HCEC 1CT (cell line): ENCODE measurements around the gene PTPRN2.
"Not testable (repeated sequence)": the region's sequence is repeated elsewhere in the genome, so short reads cannot be mapped to it uniquely, and the experiment has no call there.

Source experiments
- DNase-seq: peaks from one replicate; pipeline ENCODE4 v3.0.0-alpha.2; 2017

The PTPRN2 gene

DNA sequence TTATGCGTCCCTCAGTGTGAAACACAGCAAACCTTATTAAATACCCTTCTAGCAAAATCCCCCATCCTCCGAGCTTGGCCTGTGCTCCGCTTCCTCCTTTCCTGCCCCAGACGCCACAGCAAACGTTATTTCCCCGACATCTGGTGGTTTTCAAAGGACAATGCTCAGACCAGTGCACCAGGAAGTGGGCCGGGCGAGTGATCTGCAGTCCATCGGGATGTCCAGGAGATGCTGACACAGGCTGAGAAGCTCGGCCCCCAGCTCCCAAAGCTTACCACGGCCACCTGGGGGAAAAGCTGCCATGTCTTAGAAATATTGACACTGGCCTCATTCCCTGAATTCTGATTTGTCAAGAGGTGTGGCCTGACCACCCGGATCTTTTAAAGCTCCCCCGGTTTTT lies 129.5 kb downstream of the PTPRN2 start:
- DNase-seq: no peak

- not testable (repeated sequence) for DNase-seq
Observed at GRCh38 chr7:158457586-158457985, 130.0 kb downstream of the PTPRN2 start.

DNA sequence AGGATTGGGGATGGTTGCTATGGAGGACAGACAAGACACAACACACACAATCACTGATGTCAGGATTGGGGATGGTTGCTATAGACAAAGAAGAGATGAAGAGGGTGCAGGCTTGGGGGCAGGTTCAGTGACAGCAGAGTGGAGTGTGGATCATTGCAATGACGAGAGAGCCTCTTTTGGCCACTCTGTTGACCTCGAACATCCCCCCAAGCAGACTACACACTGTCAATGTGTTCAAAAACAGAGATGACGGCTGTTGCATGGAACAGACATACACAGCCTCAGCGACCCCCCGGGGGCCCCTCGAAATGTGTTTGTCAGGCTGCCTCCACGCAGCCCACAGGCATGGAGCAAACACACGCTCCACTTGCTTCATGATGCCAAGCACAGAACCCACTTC lies 133.0 kb downstream of the PTPRN2 start:
- no peak for DNase-seq

DNA sequence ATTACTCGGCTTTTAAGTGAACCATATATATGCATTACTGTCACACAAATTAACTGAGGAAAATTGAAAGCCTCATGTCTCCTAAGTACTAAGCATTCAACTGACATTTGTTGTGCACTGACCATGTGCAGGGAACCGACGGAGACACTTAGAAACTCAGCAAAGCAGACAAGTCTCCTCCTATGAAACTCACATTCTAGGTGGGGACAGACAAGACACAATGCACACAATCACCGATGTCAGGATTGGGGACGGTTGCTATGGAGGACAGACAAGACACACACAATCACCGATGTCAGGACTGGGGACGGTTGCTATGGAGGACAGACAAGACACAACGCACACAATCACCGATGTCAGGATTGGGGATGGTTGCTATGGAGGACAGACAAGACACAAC lies 134.0 kb downstream of the PTPRN2 start:
- DNase-seq: no peak

GRCh38 chr7:158452331-158452730 lies 135.3 kb downstream of the PTPRN2 start:
- no peak for DNase-seq

GRCh38 chr7:158450476-158451124 lies 137.0 kb downstream of the PTPRN2 start:
- DNase-seq: no peak

DNA sequence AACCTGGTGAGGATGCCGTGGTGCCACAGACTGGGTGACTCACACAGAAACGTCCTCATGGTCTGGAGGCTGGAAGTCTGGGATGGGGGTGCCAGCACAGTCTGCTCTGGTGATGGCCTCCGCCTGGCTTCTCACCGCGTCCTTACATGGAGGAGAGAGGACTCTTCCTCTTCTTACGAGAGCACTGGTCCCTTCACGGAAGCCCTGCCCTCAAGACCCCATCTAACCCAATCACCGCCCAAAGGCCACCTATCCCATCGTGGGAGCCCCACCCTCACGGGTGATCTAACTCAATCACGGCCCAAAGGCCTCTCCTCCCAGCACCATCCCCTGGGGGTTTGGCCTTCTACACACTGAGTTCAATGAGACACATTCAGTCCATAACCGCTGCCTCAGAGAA lies 137.7 kb downstream of the PTPRN2 start:
- no peak for DNase-seq

DNA sequence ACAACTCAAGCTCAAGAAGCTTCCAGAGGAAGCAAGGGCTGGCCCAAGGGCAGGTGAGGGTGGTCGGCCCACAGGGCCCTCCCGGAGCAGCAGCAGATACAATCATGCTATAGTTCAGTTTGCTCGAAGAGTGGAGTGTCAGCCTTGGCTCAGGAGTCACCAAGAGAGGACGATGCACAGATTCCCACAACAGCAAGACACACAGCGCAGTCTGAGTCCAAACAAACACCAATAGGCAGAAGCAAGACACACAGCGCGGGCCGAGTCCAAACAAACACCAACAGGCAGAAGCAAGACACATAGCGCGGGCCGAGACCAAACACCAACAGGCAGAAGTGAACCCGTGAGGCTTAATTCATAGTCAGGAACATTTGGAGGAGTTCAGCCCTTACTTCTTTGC lies 138.4 kb downstream of the PTPRN2 start:
- DNase-seq: no peak

GRCh38 chr7:158448430-158449100 lies 139.1 kb downstream of the PTPRN2 start:
- DNase-seq: no peak

DNA sequence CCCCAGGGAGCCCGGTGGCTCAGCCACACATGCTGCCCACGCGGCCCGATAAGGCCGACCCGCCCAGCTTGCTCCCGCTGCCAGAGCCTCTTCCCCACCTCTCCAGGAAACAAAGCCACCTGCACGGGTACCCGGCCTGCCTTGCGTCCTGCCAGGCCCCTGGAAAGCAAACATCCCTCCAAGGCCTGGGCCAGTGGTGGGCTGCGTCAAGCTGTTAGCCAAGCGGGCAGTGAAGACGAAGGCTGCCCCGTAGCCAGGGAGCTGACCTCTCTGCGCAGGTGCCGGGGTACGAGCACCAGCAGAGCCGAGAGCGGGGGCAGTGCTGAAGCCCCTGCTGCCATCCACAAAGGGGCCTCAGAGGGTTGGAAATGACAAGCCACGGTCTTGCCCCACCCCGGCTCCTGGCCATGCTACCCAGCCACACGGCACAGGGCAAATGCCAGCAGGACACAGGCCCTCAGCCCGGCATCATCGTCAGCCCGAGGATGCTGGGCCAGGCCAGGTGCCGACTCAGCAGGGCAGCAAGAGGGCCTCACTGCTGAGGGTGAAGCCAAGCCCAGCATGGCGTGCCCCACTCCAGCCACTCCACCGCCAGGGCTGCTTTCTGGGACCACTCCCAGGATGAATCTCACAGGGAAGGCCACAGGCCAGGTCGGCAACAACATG lies 140.0 kb downstream of the PTPRN2 start:
- DNase-seq: no peak

DNA sequence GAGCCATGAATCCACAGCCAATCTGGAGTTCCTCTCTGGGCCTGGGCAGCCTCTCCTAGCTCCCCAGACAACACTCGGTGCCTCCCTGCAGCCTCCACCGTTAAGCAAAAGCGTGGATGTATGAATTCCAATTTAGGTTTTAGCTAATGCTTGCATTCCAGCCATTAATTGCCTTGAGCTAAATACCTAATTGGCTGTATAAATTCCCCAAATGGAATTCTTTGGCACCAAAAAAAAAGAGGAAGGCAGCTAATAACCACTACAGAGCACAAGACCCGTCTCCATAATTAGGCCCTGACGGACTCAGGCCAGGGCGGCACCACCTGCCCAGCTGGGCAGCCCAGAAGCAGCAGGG lies 140.5 kb downstream of the PTPRN2 start:
- no peak for DNase-seq

DNA sequence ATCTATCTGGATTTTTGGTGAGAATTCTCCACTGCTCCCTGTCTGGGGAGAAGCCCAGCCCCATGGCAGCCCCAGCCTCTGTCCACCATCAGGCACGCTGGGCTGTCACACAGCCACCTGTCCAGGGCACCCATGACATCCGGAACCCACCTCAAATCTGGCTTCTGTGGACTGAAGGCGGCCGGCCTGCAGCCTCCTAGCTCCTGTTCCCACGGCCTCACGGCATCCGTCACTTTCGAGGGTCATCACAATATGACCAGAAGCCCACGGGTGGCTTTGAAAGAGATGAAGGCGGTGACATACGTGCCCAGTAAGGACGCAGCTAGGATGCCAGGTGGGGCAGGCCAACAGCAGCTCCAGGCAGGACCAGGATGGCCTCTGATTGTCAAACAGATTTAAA lies 140.9 kb downstream of the PTPRN2 start:
- DNase-seq: no peak

- no peak for DNase-seq
Observed at GRCh38 chr7:158446281-158446680, 141.3 kb downstream of the PTPRN2 start.

- DNase-seq: no peak
Observed at GRCh38 chr7:158445421-158446175, 142.0 kb downstream of the PTPRN2 start.

GRCh38 chr7:158444501-158445420 lies 142.9 kb downstream of the PTPRN2 start:
- no peak for DNase-seq

- DNase-seq: no peak
Observed at GRCh38 chr7:158443688-158444483, 143.7 kb downstream of the PTPRN2 start.

- no peak for DNase-seq
Observed at GRCh38 chr7:158443014-158443687, 144.5 kb downstream of the PTPRN2 start.

- no peak for DNase-seq
Observed at GRCh38 chr7:158442260-158442659, 145.4 kb downstream of the PTPRN2 start.

DNA sequence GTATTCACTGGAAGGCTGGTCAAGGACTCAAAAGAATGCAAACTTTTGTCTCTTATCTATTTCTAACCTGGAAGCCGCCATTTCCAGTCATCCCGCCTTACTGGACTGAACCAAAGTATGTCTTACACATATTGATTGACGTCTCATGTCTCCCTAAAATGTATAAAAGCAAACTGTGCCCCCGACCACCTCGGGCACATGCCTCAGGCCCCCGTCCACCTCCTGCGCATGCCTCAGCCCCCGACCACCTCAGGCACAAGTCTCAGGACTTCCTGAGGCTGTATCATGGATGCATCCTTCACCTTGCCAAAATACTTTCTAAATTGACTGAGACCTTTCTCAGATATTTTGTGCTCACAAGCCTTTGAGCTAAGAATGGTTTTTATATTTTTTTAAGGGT lies 148.6 kb downstream of the PTPRN2 start:
- DNase-seq: no peak

DNA sequence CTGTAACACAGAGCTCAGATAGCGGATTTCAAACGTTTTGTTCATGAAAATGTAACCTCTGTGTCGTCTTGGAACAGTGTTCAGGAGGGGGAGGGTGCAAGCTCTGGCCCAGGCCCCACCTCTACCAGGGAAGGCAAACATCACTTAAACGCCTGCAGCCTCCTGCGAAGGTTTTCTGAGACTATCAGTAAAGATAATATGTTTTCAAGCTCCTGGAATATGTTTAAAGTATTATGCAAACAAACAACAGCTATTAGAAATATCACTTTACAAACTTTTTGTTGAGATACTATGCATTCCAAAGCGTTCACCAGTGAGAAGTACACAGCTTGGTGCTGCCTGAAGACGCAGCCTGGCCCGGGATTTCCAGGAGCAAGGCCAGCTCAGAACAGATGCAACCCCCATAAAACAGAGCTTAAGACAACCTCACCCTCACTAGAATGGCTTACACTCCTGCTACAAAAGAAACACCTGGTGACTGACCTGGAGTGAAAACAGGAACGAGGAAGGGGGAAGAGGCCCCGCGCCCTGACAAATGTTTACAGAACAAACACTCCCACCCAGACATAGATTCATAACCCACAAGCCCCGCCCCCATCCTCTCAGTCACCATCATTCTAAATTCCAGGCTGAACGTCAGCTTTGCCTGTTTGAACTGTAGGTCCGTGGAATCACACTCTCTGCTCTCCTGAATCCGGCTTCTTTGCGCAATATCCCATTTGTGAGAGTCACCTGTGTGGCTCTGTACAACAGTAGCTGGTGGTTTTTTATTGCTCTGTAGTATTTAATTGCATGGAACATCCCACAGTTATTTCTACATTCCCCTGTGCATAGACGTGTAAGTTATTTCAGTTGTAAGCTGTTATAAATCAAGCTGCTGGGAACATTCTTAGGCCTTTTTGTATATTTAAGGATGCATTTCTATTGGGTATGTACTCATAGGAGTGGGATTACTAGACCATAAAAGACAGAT lies 155.0 kb downstream of the PTPRN2 start:
- no peak for DNase-seq
